HUES48 (cell line): ENCODE results near the gene KLHL29.

ENCODE experiments used
- H3K27ac ChIP-seq: one replicate; pipeline ENCODE4 v1.7.0; 2013; ENCODE audit warnings: low read depth, low read length, inconsistent platforms
- H3K27me3 ChIP-seq: 2 replicates; pipeline ENCODE4 v1.6.1; 2013; ENCODE audit warnings: mild to moderate bottlenecking, low read length; ENCODE audit not compliant: control insufficient read depth, insufficient read depth
- H3K36me3 ChIP-seq: 2 replicates; pipeline ENCODE4 v1.6.1; 2013; ENCODE audit warnings: low read length; ENCODE audit not compliant: control insufficient read depth, insufficient read depth
- H3K4me1 ChIP-seq: 2 replicates; pipeline ENCODE4 v1.6.1; 2013; ENCODE audit warnings: mild to moderate bottlenecking, low read length; ENCODE audit not compliant: control insufficient read depth, insufficient read depth
- H3K4me3 ChIP-seq: 2 replicates; pipeline ENCODE4 v1.5.1; 2013; ENCODE audit warnings: mild to moderate bottlenecking, low read depth, low read length
- H3K9ac ChIP-seq: 2 replicates; pipeline ENCODE4 v1.6.1; 2013; ENCODE audit warnings: mild to moderate bottlenecking, low read depth, low read length, moderate library complexity
- H3K9me3 ChIP-seq: 2 replicates; pipeline ENCODE4 v1.6.1; 2013; ENCODE audit warnings: low read length; ENCODE audit not compliant: control insufficient read depth, insufficient read depth

KLHL29 gene

DNA sequence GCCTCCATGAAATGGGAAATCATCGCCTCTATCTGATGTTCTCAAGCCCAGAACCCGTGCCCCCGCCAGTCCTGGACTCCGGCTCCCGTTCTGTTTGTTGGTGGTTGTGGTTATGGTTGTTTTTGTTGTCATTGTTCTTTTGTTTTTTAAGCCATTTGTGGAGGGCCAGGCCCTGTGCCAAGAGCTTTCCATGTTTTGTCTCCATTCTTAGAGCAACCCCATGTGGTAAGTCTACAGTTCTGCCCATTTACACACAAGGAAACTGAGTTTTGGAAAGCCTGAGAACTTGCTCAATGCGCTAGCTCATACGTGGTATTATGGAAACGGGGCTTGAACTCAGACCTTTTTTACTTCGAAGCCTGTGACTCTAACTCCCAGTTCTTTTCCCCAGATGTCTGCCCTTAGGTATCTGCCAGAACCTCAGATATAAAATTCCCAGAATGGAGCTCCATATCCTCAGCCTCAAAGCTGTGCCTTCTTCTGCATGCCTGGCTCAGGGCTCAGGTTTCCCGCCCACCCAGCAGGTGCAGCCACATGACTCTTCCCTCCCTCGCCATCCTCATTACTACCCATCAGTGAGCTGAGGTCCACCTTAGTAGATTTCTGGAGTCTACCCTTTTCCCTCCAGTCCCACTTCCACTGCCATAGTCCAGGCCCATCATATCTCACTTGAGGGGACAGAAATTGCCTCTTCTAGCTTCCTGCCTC is 194.1 kb downstream of the KLHL29 start:
- no peak overlapping the region for H3K4me3 ChIP-seq
- H3K9me3 ChIP-seq, result no peaks in the 10 kb centered on the region
- peaks cover 8% of the 10 kb centered on the region for H3K4me1 ChIP-seq
- H3K36me3 ChIP-seq, result no peaks in the 10 kb centered on the region
- H3K27me3 ChIP-seq, result no peaks in the 10 kb centered on the region
- H3K27ac ChIP-seq, result no peak overlapping the region
- no peak overlapping the region for H3K9ac ChIP-seq

- Histone ChIP-seq H3K9ac (no peak overlapping the region), H3K27ac (no peak overlapping the region), H3K9me3 (no peaks in the 10 kb centered on the region), H3K36me3 (no peaks in the 10 kb centered on the region), H3K4me3 (no peak overlapping the region), H3K27me3 (no peaks in the 10 kb centered on the region), H3K4me1 (peaks cover 6% of the 10 kb centered on the region)
Observed at GRCh38 chr2:23579674-23580073, 194.7 kb downstream of the KLHL29 start.

GRCh38 chr2:23583467-23583866 is 198.5 kb downstream of the KLHL29 start:
- Histone ChIP-seq H3K4me1 (no peaks in the 10 kb centered on the region), H3K36me3 (no peaks in the 10 kb centered on the region), H3K4me3 (no peak overlapping the region), H3K9me3 (no peaks in the 10 kb centered on the region), H3K27me3 (no peaks in the 10 kb centered on the region), H3K27ac (no peak overlapping the region), H3K9ac (no peak overlapping the region)

GRCh38 chr2:23584054-23584745 is 199.2 kb downstream of the KLHL29 start:
- Histone ChIP-seq H3K36me3 (no peaks in the 10 kb centered on the region), H3K4me1 (no peaks in the 10 kb centered on the region), H3K9me3 (no peaks in the 10 kb centered on the region), H3K4me3 (no peak overlapping the region), H3K27me3 (no peaks in the 10 kb centered on the region), H3K9ac (no peak overlapping the region), H3K27ac (no peak overlapping the region)

GRCh38 chr2:23585273-23586170 is 200.5 kb downstream of the KLHL29 start:
- no peaks in the 10 kb centered on the region for H3K27me3 ChIP-seq
- no peaks in the 10 kb centered on the region for H3K9me3 ChIP-seq
- H3K4me1 ChIP-seq, result no peaks in the 10 kb centered on the region
- H3K27ac ChIP-seq, result no peak overlapping the region
- no peak overlapping the region for H3K9ac ChIP-seq
- no peaks in the 10 kb centered on the region for H3K36me3 ChIP-seq
- H3K4me3 ChIP-seq, result no peak overlapping the region

- H3K27ac ChIP-seq, result no peak overlapping the region
- no peak overlapping the region for H3K9ac ChIP-seq
- no peaks in the 10 kb centered on the region for H3K4me1 ChIP-seq
- no peaks in the 10 kb centered on the region for H3K9me3 ChIP-seq
- no peaks in the 10 kb centered on the region for H3K27me3 ChIP-seq
- no peaks in the 10 kb centered on the region for H3K36me3 ChIP-seq
- no peak overlapping the region for H3K4me3 ChIP-seq
Observed at GRCh38 chr2:23586741-23587306, 201.8 kb downstream of the KLHL29 start.

- no peak overlapping the region for H3K4me3 ChIP-seq
- no peaks in the 10 kb centered on the region for H3K27me3 ChIP-seq
- no peak overlapping the region for H3K27ac ChIP-seq
- H3K36me3 ChIP-seq, result no peaks in the 10 kb centered on the region
- H3K9ac ChIP-seq, result no peak overlapping the region
- no peaks in the 10 kb centered on the region for H3K4me1 ChIP-seq
- H3K9me3 ChIP-seq, result no peaks in the 10 kb centered on the region
Observed at GRCh38 chr2:23587341-23587880, 202.4 kb downstream of the KLHL29 start.

GRCh38 chr2:23588106-23588505 is 203.1 kb downstream of the KLHL29 start:
- no peaks in the 10 kb centered on the region for H3K27me3 ChIP-seq
- H3K36me3 ChIP-seq, result no peaks in the 10 kb centered on the region
- H3K4me1 ChIP-seq, result no peaks in the 10 kb centered on the region
- no peak overlapping the region for H3K27ac ChIP-seq
- H3K9me3 ChIP-seq, result no peaks in the 10 kb centered on the region
- no peak overlapping the region for H3K9ac ChIP-seq
- no peak overlapping the region for H3K4me3 ChIP-seq

GRCh38 chr2:23588508-23589201 is 203.7 kb downstream of the KLHL29 start:
- Histone ChIP-seq H3K27ac (no peak overlapping the region), H3K4me3 (no peak overlapping the region), H3K4me1 (no peaks in the 10 kb centered on the region), H3K9me3 (no peaks in the 10 kb centered on the region), H3K27me3 (no peaks in the 10 kb centered on the region), H3K36me3 (no peaks in the 10 kb centered on the region), H3K9ac (no peak overlapping the region)

- Histone ChIP-seq H3K9ac (no peak overlapping the region), H3K36me3 (no peaks in the 10 kb centered on the region), H3K4me3 (no peak overlapping the region), H3K27me3 (no peaks in the 10 kb centered on the region), H3K4me1 (no peaks in the 10 kb centered on the region), H3K27ac (no peak overlapping the region), H3K9me3 (no peaks in the 10 kb centered on the region)
Observed at GRCh38 chr2:23589220-23589647, 204.3 kb downstream of the KLHL29 start.
